Hepatocyte (in vitro differentiated cells): ENCODE results near the gene STK11. TPM values are rescaled to one million over a fixed set of nuclear protein-coding genes. Genes with fewer than 3 reads are reported as not detected.

Source experiments
- DNase-seq: peaks from one replicate; pipeline ENCODE4 v3.0.0-alpha.2; 2016; ENCODE audit warnings: low spot score
- H2AFZ ChIP-seq: fragments of 200-600 bp; sonication (generic); 2 replicates; pipeline ENCODE4 v1.6.0; 2016; ENCODE audit warnings: antibody characterized with exemption, mild to moderate bottlenecking
- H3K27ac ChIP-seq: fragments of 200-600 bp; sonication (generic); 2 replicates; pipeline ENCODE4 v1.5.1; 2016; ENCODE audit warnings: mild to moderate bottlenecking
- H3K27me3 ChIP-seq: fragments of 200-600 bp; sonication (generic); 2 replicates; pipeline ENCODE4 v1.6.1; 2016
- H3K36me3 ChIP-seq: fragments of 200-600 bp; sonication (generic); replicated peaks from 2 replicates; pipeline ENCODE4 v1.5.1; 2016; ENCODE audit warnings: low read depth; ENCODE audit not compliant: insufficient read depth
- H3K4me1 ChIP-seq: fragments of 200-600 bp; sonication (generic); 2 replicates; pipeline ENCODE4 v1.5.1; 2016; ENCODE audit warnings: mild to moderate bottlenecking, moderate library complexity; ENCODE audit not compliant: insufficient read depth
- H3K4me2 ChIP-seq: fragments of 200-600 bp; sonication (generic); 2 replicates; pipeline ENCODE4 v1.6.0; 2016
- H3K4me3 ChIP-seq: fragments of 200-600 bp; sonication (generic); 2 replicates; pipeline ENCODE4 v1.5.1; 2016; ENCODE audit warnings: mild to moderate bottlenecking
- H3K79me2 ChIP-seq: fragments of 200-600 bp; sonication (generic); 2 replicates; pipeline ENCODE4 v1.6.0; 2017; ENCODE audit warnings: mild to moderate bottlenecking
- H3K9me2 ChIP-seq: fragments of 200-600 bp; sonication (generic); replicated peaks from 2 replicates; pipeline ENCODE4 v1.6.0; 2017; ENCODE audit warnings: mild to moderate bottlenecking; ENCODE audit not compliant: insufficient read depth
- H3K9me3 ChIP-seq: fragments of 200-600 bp; sonication (generic); 2 replicates; pipeline ENCODE4 v1.5.1; 2016; ENCODE audit warnings: low read depth, mild to moderate bottlenecking
- H4K20me1 ChIP-seq: fragments of 200-600 bp; sonication (generic); 2 replicates; pipeline ENCODE4 v1.6.0; 2016; ENCODE audit warnings: mild to moderate bottlenecking; ENCODE audit not compliant: insufficient read depth, poor library complexity, severe bottlenecking
- EZH2 ChIP-seq: fragments of 200-600 bp; sonication (generic); IDR thresholded peaks from 2 replicates; pipeline ENCODE4 v1.6.1; 2016; ENCODE audit warnings: antibody characterized with exemption, mild to moderate bottlenecking, borderline replicate concordance
- EZH2phosphoT487 ChIP-seq: fragments of 200-600 bp; sonication (generic); IDR thresholded peaks from one replicate; pipeline ENCODE4 v1.6.1; 2018; ENCODE audit warnings: antibody characterized with exemption, mild to moderate bottlenecking, low read depth, moderate library complexity; ENCODE audit not compliant: unreplicated experiment, severe bottlenecking
- WGBS: methylation state at CpG from one replicate; pipeline ENCODE4 v1.1.6; 2016; ENCODE audit warnings: low lambda C conversion rate; ENCODE audit errors: missing lambda C conversion rate; 5-methylcytosine and 5-hydroxymethylcytosine counted together
- polyA plus RNA-seq: library from polyadenylated mRNA; unstranded; fragments of >200 nt; fragmentation: Nextera tagmentation; extraction: Ambion mirVana; gene quantifications from 2 replicates; pipeline ENCODE4 v1.2.1, GENCODE V29; 2016
- total RNA-seq: library from RNA; depleted of rRNA; stranded (reverse); fragments of >200 nt; gene quantifications from 2 replicates; pipeline ENCODE4 v1.2.3, GENCODE V29; 2014
- TF ChIP-seq, protein P1 (sequence below): fragments of 200-600 bp; sonication (generic); IDR thresholded peaks from 2 replicates; pipeline ENCODE4 v1.5.1; 2016; ENCODE audit warnings: antibody characterized with exemption, mild to moderate bottlenecking; ENCODE audit not compliant: poor library complexity

Gene STK11
- total and polyA plus RNA-seq, 2 experiments from 2014 or later: 48.9 to 76.6 TPM

DNA sequence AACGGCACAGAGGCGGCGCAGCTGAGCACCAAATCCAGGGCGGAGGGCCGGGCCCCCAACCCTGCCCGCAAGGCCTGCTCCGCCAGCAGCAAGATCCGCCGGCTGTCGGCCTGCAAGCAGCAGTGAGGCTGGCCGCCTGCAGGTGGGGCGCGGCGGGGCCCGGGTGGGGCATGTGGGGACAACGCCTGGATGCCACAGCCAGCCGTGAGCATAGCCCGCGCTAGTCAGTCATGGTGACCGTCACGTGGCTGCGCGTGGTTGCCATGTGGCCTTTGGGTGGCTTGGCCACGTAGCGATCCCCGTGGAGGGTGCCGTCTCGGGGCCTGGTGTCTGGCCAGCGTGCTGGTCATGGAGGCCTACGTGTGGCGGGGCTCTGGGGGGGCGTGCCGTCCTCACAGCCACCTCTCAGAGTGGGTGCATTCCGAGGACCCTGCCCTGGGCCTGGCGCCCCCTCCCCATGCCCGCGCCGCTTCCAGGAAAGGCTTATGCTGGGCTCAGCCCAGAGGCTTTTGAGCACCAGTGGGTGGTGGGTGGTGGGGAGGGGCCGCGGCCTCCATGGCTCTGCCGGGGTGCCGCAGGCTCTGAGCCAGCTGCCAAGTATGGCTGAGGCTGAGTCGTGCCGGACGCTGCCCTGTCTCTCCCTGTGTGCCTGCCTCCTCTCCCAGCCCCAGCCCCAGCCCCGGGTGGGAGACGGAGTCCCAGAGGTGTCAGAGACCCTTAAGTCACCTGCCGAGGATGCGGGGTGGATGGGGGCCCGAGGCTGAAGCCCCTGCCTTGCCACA, 21.1 kb downstream of the STK11 start:
- Histone ChIP-seq H3K4me1 (peaks cover 2% of the 10 kb centered on the region), H3K36me3 (no peaks in the 10 kb centered on the region), H2AFZ (no peak overlapping the region), H3K9me2 (no peaks in the 10 kb centered on the region), H3K4me2 (no peak overlapping the region), H3K27ac (no peak overlapping the region), H3K9me3 (no peaks in the 10 kb centered on the region), H4K20me1 (peaks cover 7% of the 10 kb centered on the region), H3K27me3 (no peaks in the 10 kb centered on the region), H3K4me3 (no peak overlapping the region), H3K79me2 (peaks cover 12% of the 10 kb centered on the region)
- DNase-seq: no peak
- 91% methylated on average over 28 of the region's 50 CpGs for WGBS
- TF ChIP-seq EZH2 (no peak), EZH2phosphoT487 (no peak)
- TF ChIP-seq, protein P1, sequence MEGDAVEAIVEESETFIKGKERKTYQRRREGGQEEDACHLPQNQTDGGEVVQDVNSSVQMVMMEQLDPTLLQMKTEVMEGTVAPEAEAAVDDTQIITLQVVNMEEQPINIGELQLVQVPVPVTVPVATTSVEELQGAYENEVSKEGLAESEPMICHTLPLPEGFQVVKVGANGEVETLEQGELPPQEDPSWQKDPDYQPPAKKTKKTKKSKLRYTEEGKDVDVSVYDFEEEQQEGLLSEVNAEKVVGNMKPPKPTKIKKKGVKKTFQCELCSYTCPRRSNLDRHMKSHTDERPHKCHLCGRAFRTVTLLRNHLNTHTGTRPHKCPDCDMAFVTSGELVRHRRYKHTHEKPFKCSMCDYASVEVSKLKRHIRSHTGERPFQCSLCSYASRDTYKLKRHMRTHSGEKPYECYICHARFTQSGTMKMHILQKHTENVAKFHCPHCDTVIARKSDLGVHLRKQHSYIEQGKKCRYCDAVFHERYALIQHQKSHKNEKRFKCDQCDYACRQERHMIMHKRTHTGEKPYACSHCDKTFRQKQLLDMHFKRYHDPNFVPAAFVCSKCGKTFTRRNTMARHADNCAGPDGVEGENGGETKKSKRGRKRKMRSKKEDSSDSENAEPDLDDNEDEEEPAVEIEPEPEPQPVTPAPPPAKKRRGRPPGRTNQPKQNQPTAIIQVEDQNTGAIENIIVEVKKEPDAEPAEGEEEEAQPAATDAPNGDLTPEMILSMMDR: no peak

DNA sequence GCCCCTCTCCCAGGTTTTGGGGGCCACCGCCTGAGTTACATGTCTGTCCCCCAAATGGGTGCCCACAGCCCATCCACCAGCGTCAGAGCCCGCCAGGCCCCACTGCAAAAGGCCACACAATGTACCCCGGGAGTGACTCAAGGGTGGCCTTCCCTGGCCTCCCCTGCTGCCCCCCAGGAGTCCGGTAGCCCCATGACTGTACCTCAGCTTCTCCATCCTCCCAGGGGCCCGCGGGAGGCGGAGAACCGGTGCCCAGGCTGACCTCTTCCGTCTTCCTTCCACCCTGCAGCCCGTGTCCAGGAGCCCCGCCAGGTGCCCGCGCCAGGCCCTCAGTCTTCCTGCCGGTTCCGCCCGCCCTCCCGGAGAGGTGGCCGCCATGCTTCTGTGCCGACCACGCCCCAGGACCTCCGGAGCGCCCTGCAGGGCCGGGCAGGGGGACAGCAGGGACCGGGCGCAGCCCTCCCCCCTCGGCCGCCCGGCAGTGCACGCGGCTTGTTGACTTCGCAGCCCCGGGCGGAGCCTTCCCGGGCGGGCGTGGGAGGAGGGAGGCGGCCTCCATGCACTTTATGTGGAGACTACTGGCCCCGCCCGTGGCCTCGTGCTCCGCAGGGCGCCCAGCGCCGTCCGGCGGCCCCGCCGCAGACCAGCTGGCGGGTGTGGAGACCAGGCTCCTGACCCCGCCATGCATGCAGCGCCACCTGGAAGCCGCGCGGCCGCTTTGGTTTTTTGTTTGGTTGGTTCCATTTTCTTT, 21.9 kb downstream of the STK11 start:
- WGBS: 98% methylated on average over 49 of the region's 56 CpGs
- Histone ChIP-seq H3K4me2 (no peak overlapping the region), H3K4me3 (no peak overlapping the region), H3K36me3 (no peaks in the 10 kb centered on the region), H3K27ac (no peak overlapping the region), H3K79me2 (peaks cover 4% of the 10 kb centered on the region), H3K9me2 (no peaks in the 10 kb centered on the region), H4K20me1 (no peaks in the 10 kb centered on the region), H2AFZ (no peak overlapping the region), H3K27me3 (no peaks in the 10 kb centered on the region), H3K9me3 (no peaks in the 10 kb centered on the region), H3K4me1 (peaks cover 10% of the 10 kb centered on the region)
- TF ChIP-seq EZH2 (no peak), EZH2phosphoT487 (no peak)
- TF ChIP-seq, protein P1: no peak
- DNase-seq: no peak

DNA sequence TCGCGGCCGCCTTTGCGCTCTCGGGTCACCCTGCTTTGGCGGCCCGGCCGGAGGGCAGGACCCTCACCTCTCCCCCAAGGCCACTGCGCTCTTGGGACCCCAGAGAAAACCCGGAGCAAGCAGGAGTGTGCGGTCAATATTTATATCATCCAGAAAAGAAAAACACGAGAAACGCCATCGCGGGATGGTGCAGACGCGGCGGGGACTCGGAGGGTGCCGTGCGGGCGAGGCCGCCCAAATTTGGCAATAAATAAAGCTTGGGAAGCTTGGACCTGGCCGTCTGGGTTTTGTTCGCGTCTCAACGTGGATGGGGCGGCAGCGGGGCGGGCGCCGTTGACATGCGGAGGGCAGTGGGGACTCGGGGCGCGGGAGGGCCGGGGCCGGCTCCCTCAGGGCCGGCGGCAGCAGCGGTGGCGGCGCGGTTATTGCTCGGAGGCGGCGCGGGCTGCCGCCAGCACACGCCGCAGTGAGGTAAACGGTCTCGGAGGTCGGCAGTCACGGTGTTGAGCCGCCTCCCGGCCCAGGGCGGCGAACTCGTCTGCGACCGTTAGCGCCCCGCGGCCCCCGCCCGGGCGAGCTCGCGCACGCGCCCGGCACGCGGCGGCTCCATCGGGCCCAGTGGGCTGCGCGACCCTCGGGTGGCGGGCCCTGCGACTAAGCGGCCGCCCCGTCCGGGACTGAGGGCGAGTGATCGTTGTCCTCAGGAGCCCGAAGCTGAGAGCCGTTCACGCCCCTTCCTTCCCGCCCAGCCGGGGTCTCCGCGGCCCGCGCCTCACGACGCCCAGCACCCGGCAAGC, 22.8 kb downstream of the STK11 start:
- Histone ChIP-seq H3K4me2 (no peak overlapping the region), H3K27ac (no peak overlapping the region), H2AFZ (no peak overlapping the region), H3K4me1 (peaks cover 17% of the 10 kb centered on the region), H3K27me3 (no peaks in the 10 kb centered on the region), H3K79me2 (no peaks in the 10 kb centered on the region), H3K36me3 (no peaks in the 10 kb centered on the region), H3K9me3 (no peaks in the 10 kb centered on the region), H4K20me1 (no peaks in the 10 kb centered on the region), H3K4me3 (no peak overlapping the region), H3K9me2 (no peaks in the 10 kb centered on the region)
- no peak for DNase-seq
- over 99% methylated on average over 52 of the region's 100 CpGs for WGBS
- TF ChIP-seq EZH2phosphoT487 (no peak), EZH2 (no peak)
- TF ChIP-seq, protein P1: no peak
